HL-60/S4 (cell line): ENCODE results near the gene OPA3.

Experiments
- in situ Hi-C: fragments of 300-500 bp; cut with MboI; formaldehyde crosslinking; loops from 2 replicates; pipeline ENCODE4 v1.14.3; 2022; ENCODE audit warnings: low sequenced_read_pairs

OPA3 gene

GRCh38 chr19:45484273-45484945 lies 100.2 kb downstream of the OPA3 start:
- in situ Hi-C loops: no loop called here

- in situ Hi-C loops: no loop called here
Measured at GRCh38 chr19:45483033-45483432, 101.6 kb downstream of the OPA3 start.

- in situ Hi-C loops: loop anchor here (5.0 kb wide), 1 partner anchor 36 kb away; no protein-coding TSS in a partner anchor
Measured at GRCh38 chr19:45478454-45479238, 106.0 kb downstream of the OPA3 start.

GRCh38 chr19:45477713-45478453 lies 106.7 kb downstream of the OPA3 start:
- in situ Hi-C loops: loop anchor here (5.0 kb wide), 1 partner anchor 36 kb away; no protein-coding TSS in a partner anchor
